ENCODE data around the gene PLEKHA7. TPM values are rescaled to one million over a fixed set of nuclear protein-coding genes. Genes with fewer than 3 reads are reported as not detected.

Gene PLEKHA7, protein sequence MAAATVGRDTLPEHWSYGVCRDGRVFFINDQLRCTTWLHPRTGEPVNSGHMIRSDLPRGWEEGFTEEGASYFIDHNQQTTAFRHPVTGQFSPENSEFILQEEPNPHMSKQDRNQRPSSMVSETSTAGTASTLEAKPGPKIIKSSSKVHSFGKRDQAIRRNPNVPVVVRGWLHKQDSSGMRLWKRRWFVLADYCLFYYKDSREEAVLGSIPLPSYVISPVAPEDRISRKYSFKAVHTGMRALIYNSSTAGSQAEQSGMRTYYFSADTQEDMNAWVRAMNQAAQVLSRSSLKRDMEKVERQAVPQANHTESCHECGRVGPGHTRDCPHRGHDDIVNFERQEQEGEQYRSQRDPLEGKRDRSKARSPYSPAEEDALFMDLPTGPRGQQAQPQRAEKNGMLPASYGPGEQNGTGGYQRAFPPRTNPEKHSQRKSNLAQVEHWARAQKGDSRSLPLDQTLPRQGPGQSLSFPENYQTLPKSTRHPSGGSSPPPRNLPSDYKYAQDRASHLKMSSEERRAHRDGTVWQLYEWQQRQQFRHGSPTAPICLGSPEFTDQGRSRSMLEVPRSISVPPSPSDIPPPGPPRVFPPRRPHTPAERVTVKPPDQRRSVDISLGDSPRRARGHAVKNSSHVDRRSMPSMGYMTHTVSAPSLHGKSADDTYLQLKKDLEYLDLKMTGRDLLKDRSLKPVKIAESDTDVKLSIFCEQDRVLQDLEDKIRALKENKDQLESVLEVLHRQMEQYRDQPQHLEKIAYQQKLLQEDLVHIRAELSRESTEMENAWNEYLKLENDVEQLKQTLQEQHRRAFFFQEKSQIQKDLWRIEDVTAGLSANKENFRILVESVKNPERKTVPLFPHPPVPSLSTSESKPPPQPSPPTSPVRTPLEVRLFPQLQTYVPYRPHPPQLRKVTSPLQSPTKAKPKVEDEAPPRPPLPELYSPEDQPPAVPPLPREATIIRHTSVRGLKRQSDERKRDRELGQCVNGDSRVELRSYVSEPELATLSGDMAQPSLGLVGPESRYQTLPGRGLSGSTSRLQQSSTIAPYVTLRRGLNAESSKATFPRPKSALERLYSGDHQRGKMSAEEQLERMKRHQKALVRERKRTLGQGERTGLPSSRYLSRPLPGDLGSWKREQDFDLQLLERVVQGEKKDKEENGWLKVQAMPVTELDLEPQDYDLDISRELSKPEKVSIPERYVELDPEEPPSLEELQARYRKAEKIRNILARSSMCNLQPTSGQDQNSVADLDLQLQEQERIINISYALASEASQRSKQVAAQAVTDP
- polyA plus RNA-seq (2012; ENCODE audit: insufficient read length, low read depth): not detected

DNA sequence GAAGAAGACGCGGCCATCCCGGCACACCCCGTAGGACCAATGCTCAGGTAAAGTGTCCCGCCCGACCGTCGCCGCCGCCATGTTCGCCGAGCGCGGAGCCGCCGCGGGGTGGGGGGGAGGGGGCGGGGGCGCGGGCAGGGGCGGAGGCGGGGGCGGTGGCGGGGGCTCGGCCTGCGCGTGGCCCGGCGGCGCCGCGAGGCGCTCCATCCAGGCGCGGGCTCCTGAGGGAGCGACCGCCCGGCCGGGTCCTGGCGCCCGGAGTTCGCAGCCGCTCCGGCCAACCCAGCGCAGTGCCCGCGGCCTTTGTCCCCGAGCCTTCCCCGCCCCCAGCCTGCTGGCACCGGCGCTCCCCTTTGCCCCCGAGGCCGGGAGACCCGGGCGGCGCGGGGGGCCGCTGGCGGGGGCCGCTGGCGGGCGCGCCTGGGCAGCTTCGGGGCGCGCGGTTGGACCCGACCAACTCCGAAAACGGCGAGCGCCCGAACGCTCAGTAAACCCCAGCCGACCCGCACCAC, at the start of gene PLEKHA7:
PLEKHA7 (minus strand) TSS at position 94 of the 512 bp plus-strand sequence; CDS start at position 81, 13 bp downstream.
- TF ChIP-seq TAF1 (IDR thresholded peaks at IDR 0.05; ENCODE audit: borderline replicate concordance, insufficient read depth, low read length) (no peak), FOXP2 (optimal IDR thresholded peaks at IDR 0.05; ENCODE audit: borderline replicate concordance, extremely low read depth, extremely low read length, insufficient read depth) (no peak)

DNA sequence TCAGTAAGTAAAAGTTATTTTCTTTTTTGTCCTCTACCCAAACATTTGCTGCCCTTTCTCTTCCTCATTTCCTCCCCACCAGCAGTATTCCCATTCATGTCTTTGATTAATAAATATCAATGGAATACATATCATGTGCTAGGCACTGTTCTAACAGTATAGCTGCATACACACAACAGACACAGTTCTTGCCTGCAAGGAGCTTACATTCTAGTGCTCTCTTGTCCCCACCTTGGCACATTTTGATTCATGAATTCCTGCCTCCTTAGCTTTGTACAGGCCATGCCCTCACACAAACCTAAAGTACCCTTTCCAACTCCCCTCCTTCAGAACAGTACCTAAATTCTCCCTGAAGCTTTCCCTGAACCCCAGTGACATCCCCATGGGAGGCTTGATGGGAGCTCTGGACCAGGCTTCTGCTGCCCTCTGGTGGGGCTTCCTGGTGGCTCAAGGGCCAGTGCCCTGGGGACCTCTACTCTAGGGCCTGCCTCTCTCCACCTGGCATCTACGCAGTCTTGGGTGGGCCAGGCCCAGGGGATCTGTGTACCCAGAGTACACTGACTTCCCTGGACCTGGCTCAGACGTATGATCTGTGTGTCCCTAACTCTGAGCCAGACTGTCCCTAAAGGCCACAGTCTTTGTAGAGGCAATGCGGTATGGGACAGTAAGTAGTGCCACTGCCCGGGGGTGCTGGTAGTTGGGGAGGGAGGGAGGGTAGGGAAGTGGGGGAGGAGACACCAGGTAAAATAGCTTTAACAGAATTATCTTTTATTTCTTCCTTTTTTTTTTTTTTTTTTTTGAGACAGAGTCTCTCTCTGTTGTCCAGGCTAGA, 49.2 kb upstream of the PLEKHA7 start:
- TF ChIP-seq SIN3A (IDR thresholded peaks at IDR 0.05; ENCODE audit: borderline replicate concordance, insufficient read depth, low read length) (no peak), TAF1 (IDR thresholded peaks at IDR 0.05; ENCODE audit: borderline replicate concordance, insufficient read depth, low read length) (no peak), FOXP2 (optimal IDR thresholded peaks at IDR 0.05; ENCODE audit: borderline replicate concordance, extremely low read depth, extremely low read length, insufficient read depth) (no peak), POLR2AphosphoS5 (IDR thresholded peaks at IDR 0.05; ENCODE audit: low read depth, low read length) (no peak)
- TF ChIP-seq, protein P1, sequence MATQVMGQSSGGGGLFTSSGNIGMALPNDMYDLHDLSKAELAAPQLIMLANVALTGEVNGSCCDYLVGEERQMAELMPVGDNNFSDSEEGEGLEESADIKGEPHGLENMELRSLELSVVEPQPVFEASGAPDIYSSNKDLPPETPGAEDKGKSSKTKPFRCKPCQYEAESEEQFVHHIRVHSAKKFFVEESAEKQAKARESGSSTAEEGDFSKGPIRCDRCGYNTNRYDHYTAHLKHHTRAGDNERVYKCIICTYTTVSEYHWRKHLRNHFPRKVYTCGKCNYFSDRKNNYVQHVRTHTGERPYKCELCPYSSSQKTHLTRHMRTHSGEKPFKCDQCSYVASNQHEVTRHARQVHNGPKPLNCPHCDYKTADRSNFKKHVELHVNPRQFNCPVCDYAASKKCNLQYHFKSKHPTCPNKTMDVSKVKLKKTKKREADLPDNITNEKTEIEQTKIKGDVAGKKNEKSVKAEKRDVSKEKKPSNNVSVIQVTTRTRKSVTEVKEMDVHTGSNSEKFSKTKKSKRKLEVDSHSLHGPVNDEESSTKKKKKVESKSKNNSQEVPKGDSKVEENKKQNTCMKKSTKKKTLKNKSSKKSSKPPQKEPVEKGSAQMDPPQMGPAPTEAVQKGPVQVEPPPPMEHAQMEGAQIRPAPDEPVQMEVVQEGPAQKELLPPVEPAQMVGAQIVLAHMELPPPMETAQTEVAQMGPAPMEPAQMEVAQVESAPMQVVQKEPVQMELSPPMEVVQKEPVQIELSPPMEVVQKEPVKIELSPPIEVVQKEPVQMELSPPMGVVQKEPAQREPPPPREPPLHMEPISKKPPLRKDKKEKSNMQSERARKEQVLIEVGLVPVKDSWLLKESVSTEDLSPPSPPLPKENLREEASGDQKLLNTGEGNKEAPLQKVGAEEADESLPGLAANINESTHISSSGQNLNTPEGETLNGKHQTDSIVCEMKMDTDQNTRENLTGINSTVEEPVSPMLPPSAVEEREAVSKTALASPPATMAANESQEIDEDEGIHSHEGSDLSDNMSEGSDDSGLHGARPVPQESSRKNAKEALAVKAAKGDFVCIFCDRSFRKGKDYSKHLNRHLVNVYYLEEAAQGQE (IDR thresholded peaks at IDR 0.05; ENCODE audit: insufficient read depth in 1 of 2, low read depth in 2 of 2, low read length in 2 of 2): no peak

DNA sequence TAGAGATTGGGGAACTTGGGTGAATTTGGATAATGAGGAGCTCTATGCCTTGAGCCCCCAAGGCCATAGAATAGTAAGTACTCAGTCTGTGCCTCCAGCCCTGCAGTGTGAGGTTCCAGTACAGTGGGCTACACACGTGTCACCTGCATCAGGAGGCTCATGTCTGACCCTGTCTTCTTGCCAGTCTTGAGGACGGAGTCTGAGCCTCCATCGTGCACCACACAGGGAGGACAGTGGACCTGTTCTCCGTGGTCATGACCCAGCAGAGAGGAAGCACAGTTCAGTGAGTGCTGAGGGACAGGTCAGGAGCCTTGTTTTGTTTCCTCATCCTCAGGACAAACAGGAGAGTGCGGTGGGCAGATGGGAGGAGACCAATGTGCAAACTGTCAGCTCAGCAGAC, 32.5 kb upstream of the PLEKHA7 start:
- TF ChIP-seq TAF1 (IDR thresholded peaks at IDR 0.05; ENCODE audit: borderline replicate concordance, insufficient read depth, low read length) (no peak), FOXP2 (optimal IDR thresholded peaks at IDR 0.05; ENCODE audit: borderline replicate concordance, extremely low read depth, extremely low read length, insufficient read depth) (no peak), SIN3A (IDR thresholded peaks at IDR 0.05; ENCODE audit: borderline replicate concordance, insufficient read depth, low read length) (no peak), POLR2AphosphoS5 (IDR thresholded peaks at IDR 0.05; ENCODE audit: low read depth, low read length) (no peak)
- TF ChIP-seq, protein P1 (IDR thresholded peaks at IDR 0.05; ENCODE audit: insufficient read depth in 1 of 2, low read depth in 2 of 2, low read length in 2 of 2): no peak

DNA sequence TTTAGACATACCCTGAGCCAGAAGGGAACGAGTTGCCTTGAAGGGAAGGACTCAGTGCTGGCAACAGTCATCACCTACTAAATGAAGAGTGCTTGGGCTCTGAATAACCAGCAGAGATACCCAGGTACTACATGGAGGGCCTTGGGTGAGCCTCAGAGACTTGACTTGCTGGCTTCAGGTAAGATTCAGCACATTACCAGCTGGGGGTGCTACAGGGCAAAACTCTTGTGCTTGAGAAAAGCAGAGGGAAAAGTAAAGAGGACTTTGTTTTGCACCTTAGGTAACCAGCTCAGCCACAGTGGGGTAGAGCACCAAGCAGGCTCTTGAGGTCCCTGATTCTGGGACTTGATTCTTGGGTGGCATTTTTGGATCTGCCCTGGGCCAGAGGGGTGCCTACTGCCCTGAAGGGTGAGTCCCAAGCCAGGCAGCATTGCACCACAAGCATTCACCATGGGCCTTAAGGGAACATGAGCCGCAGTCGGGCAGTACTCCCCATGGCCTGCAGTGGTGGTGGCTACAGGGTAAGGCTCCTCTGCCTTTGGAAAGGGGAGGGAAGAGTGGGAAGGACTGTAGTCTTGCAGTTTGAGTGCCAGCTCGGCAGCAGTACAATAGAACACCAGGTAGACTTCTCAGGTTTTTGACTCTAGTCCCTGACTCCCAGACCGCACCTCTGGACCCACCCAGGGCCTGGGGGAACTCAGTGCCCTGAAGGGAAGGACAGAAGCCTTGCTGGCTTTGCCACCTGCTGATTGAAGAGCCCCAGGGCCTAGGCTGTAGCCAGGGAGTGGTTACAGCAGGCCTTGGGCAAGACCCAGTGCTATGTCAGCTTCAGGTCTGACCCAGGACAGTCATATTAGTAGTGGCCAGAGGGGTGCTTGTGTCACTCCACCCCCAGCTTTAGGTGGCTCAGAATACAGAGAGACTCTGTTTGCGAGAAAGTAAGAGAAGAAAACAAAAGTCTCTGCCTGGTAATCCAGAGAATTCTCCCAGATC, 22.7 kb upstream of the PLEKHA7 start:
- no peak for TF ChIP-seq TAF1 (IDR thresholded peaks at IDR 0.05; ENCODE audit: borderline replicate concordance, insufficient read depth, low read length)
- no peak for TF ChIP-seq SIN3A (IDR thresholded peaks at IDR 0.05; ENCODE audit: borderline replicate concordance, insufficient read depth, low read length)
- TF ChIP-seq FOXP2 (optimal IDR thresholded peaks at IDR 0.05; ENCODE audit: borderline replicate concordance, extremely low read depth, extremely low read length, insufficient read depth): no peak
- TF ChIP-seq, protein P1 (IDR thresholded peaks at IDR 0.05; ENCODE audit: insufficient read depth in 1 of 2, low read depth in 2 of 2, low read length in 2 of 2): no peak
- TF ChIP-seq POLR2AphosphoS5 (IDR thresholded peaks at IDR 0.05; ENCODE audit: low read depth, low read length): no peak

Measured in PFSK-1 (cell line).